WTC11 (cell line): ENCODE measurements around the gene B3GAT3.
"Not testable (repeated sequence)": the region's sequence is repeated elsewhere in the genome, so short reads cannot be mapped to it uniquely, and the experiment has no call there.

ENCODE experiments used
- GTF2I ChIP-seq: fragments of 250-450 bp; sonication (Bioruptor Pico); conservative IDR thresholded peaks from 2 replicates; pipeline ENCODE4 v1.4.0; 2021; ENCODE audit warnings: mild to moderate bottlenecking
- MXD4 ChIP-seq: fragments of 250-450 bp; sonication (Bioruptor Pico); IDR thresholded peaks from 2 replicates; pipeline ENCODE4 v1.8.0; 2021; ENCODE audit warnings: mild to moderate bottlenecking, moderate library complexity, borderline replicate concordance
- NFYB ChIP-seq: sonication (generic); formaldehyde crosslinking; conservative IDR thresholded peaks from 2 replicates; pipeline ENCODE4 v1.8.0; 2022; ENCODE audit warnings: low read depth, missing genetic modification reagents
- ZNF671 ChIP-seq: fragments of 250-450 bp; sonication (Bioruptor Pico); IDR thresholded peaks from 2 replicates; pipeline ENCODE4 v1.8.0; 2021; ENCODE audit warnings: mild to moderate bottlenecking
- TF ChIP-seq, protein P1 (sequence below): sonication (generic); formaldehyde crosslinking; IDR thresholded peaks from 2 replicates; pipeline ENCODE4 v1.8.0; 2023; ENCODE audit warnings: mild to moderate bottlenecking, missing genetic modification reagents
- TF ChIP-seq, protein P2 (sequence below): sonication (generic); formaldehyde crosslinking; IDR thresholded peaks from 2 replicates; pipeline ENCODE4 v1.8.1; 2022; ENCODE audit warnings: low read depth, missing genetic modification reagents, borderline replicate concordance
- TF ChIP-seq, protein P3 (sequence below): sonication (generic); formaldehyde crosslinking; IDR thresholded peaks from 2 replicates; pipeline ENCODE4 v1.8.0; 2022; ENCODE audit warnings: mild to moderate bottlenecking, missing genetic modification reagents
- TF ChIP-seq, protein P4 (sequence below): fragments of 200-600 bp; IDR thresholded peaks from 2 replicates; pipeline ENCODE4 v1.8.0; 2022; ENCODE audit warnings: antibody characterized with exemption
- TF ChIP-seq, protein P5 (sequence below): sonication (generic); formaldehyde crosslinking; IDR thresholded peaks from 2 replicates; pipeline ENCODE4 v1.8.0; 2022; ENCODE audit warnings: missing genetic modification reagents
- TF ChIP-seq, protein P6 (sequence below): sonication (generic); formaldehyde crosslinking; IDR thresholded peaks from 2 replicates; pipeline ENCODE4 v1.8.1; 2022; ENCODE audit warnings: mild to moderate bottlenecking, moderate library complexity, missing genetic modification reagents
- TF ChIP-seq, protein P7 (sequence below): fragments of 250-450 bp; sonication (Bioruptor Pico); IDR thresholded peaks from 2 replicates; pipeline ENCODE4 v2.1.2; 2022; ENCODE audit warnings: mild to moderate bottlenecking, moderate library complexity

DNA sequence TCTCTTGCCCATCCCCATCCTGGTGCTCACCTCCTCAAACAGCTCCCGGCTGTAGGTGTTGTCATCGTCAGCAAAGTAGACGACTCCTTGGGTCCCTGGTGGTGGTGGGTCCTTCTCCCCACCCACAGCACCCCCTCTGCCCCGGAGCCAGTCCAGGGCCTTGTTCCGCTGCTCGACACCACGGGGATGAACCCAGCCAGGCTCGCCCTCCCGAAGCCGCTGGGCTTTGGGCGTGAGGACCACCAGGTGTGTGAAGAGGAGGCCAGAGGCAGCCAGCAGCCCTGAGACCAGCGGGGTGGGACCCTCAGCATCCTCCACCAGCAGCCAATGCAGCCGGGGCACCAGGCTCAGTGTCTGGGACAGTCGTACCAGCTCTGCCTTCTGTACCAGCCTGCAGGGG, 4.8 kb downstream of the B3GAT3 start:
- TF ChIP-seq, protein P1, sequence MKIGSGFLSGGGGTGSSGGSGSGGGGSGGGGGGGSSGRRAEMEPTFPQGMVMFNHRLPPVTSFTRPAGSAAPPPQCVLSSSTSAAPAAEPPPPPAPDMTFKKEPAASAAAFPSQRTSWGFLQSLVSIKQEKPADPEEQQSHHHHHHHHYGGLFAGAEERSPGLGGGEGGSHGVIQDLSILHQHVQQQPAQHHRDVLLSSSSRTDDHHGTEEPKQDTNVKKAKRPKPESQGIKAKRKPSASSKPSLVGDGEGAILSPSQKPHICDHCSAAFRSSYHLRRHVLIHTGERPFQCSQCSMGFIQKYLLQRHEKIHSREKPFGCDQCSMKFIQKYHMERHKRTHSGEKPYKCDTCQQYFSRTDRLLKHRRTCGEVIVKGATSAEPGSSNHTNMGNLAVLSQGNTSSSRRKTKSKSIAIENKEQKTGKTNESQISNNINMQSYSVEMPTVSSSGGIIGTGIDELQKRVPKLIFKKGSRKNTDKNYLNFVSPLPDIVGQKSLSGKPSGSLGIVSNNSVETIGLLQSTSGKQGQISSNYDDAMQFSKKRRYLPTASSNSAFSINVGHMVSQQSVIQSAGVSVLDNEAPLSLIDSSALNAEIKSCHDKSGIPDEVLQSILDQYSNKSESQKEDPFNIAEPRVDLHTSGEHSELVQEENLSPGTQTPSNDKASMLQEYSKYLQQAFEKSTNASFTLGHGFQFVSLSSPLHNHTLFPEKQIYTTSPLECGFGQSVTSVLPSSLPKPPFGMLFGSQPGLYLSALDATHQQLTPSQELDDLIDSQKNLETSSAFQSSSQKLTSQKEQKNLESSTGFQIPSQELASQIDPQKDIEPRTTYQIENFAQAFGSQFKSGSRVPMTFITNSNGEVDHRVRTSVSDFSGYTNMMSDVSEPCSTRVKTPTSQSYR (CRISPR knock-in tag), result not testable (repeated sequence)
- TF ChIP-seq, protein P2, sequence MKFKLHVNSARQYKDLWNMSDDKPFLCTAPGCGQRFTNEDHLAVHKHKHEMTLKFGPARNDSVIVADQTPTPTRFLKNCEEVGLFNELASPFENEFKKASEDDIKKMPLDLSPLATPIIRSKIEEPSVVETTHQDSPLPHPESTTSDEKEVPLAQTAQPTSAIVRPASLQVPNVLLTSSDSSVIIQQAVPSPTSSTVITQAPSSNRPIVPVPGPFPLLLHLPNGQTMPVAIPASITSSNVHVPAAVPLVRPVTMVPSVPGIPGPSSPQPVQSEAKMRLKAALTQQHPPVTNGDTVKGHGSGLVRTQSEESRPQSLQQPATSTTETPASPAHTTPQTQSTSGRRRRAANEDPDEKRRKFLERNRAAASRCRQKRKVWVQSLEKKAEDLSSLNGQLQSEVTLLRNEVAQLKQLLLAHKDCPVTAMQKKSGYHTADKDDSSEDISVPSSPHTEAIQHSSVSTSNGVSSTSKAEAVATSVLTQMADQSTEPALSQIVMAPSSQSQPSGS (CRISPR knock-in tag), result not testable (repeated sequence)
- TF ChIP-seq, protein P3, sequence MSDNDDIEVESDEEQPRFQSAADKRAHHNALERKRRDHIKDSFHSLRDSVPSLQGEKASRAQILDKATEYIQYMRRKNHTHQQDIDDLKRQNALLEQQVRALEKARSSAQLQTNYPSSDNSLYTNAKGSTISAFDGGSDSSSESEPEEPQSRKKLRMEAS (CRISPR knock-in tag), result not testable (repeated sequence)
- TF ChIP-seq, protein P4, sequence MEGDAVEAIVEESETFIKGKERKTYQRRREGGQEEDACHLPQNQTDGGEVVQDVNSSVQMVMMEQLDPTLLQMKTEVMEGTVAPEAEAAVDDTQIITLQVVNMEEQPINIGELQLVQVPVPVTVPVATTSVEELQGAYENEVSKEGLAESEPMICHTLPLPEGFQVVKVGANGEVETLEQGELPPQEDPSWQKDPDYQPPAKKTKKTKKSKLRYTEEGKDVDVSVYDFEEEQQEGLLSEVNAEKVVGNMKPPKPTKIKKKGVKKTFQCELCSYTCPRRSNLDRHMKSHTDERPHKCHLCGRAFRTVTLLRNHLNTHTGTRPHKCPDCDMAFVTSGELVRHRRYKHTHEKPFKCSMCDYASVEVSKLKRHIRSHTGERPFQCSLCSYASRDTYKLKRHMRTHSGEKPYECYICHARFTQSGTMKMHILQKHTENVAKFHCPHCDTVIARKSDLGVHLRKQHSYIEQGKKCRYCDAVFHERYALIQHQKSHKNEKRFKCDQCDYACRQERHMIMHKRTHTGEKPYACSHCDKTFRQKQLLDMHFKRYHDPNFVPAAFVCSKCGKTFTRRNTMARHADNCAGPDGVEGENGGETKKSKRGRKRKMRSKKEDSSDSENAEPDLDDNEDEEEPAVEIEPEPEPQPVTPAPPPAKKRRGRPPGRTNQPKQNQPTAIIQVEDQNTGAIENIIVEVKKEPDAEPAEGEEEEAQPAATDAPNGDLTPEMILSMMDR, result not testable (repeated sequence)
- not testable (repeated sequence) for TF ChIP-seq GTF2I (CRISPR knock-in tag); MXD4; NFYB (CRISPR knock-in tag); ZNF671
- TF ChIP-seq, protein P5, sequence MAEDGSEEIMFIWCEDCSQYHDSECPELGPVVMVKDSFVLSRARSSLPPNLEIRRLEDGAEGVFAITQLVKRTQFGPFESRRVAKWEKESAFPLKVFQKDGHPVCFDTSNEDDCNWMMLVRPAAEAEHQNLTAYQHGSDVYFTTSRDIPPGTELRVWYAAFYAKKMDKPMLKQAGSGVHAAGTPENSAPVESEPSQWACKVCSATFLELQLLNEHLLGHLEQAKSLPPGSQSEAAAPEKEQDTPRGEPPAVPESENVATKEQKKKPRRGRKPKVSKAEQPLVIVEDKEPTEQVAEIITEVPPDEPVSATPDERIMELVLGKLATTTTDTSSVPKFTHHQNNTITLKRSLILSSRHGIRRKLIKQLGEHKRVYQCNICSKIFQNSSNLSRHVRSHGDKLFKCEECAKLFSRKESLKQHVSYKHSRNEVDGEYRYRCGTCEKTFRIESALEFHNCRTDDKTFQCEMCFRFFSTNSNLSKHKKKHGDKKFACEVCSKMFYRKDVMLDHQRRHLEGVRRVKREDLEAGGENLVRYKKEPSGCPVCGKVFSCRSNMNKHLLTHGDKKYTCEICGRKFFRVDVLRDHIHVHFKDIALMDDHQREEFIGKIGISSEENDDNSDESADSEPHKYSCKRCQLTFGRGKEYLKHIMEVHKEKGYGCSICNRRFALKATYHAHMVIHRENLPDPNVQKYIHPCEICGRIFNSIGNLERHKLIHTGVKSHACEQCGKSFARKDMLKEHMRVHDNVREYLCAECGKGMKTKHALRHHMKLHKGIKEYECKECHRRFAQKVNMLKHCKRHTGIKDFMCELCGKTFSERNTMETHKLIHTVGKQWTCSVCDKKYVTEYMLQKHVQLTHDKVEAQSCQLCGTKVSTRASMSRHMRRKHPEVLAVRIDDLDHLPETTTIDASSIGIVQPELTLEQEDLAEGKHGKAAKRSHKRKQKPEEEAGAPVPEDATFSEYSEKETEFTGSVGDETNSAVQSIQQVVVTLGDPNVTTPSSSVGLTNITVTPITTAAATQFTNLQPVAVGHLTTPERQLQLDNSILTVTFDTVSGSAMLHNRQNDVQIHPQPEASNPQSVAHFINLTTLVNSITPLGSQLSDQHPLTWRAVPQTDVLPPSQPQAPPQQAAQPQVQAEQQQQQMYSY (CRISPR knock-in tag), result not testable (repeated sequence)
- TF ChIP-seq, protein P6, sequence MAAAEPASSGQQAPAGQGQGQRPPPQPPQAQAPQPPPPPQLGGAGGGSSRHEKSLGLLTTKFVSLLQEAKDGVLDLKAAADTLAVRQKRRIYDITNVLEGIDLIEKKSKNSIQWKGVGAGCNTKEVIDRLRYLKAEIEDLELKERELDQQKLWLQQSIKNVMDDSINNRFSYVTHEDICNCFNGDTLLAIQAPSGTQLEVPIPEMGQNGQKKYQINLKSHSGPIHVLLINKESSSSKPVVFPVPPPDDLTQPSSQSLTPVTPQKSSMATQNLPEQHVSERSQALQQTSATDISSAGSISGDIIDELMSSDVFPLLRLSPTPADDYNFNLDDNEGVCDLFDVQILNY (CRISPR knock-in tag), result not testable (repeated sequence)
- TF ChIP-seq, protein P7, sequence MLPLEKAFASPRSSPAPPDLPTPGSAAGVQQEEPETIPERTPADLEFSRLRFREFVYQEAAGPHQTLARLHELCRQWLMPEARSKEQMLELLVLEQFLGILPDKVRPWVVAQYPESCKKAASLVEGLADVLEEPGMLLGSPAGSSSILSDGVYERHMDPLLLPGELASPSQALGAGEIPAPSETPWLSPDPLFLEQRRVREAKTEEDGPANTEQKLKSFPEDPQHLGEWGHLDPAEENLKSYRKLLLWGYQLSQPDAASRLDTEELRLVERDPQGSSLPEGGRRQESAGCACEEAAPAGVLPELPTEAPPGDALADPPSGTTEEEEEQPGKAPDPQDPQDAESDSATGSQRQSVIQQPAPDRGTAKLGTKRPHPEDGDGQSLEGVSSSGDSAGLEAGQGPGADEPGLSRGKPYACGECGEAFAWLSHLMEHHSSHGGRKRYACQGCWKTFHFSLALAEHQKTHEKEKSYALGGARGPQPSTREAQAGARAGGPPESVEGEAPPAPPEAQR (CRISPR knock-in tag), result not testable (repeated sequence)
